Smooth muscle cell of trachea (primary cell): Measurements from ENCODE around the gene CCN6. TPM values are rescaled to one million over a fixed set of nuclear protein-coding genes. Genes with fewer than 3 reads are reported as not detected.

ENCODE experiments used
- total RNA-seq: library from RNA; depleted of rRNA; stranded (reverse); fragments of >200 nt; gene quantifications from 2 replicates; pipeline ENCODE4 v1.2.1, GENCODE V29; 2014

The CCN6 gene
- total RNA-seq, result not detected in 2 replicates

DNA sequence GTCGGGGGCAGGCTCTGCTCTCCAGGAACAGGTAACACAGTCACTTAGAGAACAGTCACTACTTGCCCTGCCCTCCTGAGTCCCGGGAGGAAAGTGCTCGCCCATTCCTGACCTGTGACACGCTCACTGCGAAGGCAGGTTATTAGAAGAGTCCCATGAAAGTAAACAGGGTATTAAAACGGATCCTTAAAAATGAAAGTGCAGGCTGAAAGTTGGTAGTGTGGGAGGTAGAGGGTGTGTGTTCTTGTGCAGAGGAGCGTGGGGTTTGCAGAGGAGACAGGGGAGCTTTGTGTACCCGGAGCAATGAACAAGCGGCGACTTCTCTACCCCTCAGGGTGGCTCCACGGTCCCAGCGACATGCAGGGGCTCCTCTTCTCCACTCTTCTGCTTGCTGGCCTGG, at the start of gene CCN6:
Gene CCN6 (plus strand): TSS at position 104 of the 400 bp plus-strand sequence. CDS start 254 bp downstream, at position 358.

GRCh38 chr6:112087136-112087911, 33.4 kb downstream of the CCN6 start, which contains the start of the genes FAM229B and TUBE1:
Gene FAM229B, plus strand, starts transcription at chr6:112087591. Its CDS starts 11,693 bp downstream, at chr6:112099284.
Gene TUBE1, minus strand, starts transcription at chr6:112087482. Its CDS starts 48 bp downstream, at chr6:112087434.

Other genes with a start within 250 kb of the CCN6 start
- 45.2 and 87.5 TPM in 2 replicates for gene FYN, start 180.7 kb upstream of the CCN6 start, total RNA-seq
- 18.9 and 29.4 TPM in 2 replicates for gene TUBE1, start 33.4 kb downstream of the CCN6 start, total RNA-seq
- 14.4 and 26.2 TPM in 2 replicates for gene FAM229B, start 33.5 kb downstream of the CCN6 start, total RNA-seq
- gene LAMA4, start 200.5 kb downstream of the CCN6 start, total RNA-seq, result 577 and 652 TPM in 2 replicates